ENCODE data around the gene SOX13. TPM values are rescaled to one million over a fixed set of nuclear protein-coding genes. Genes with fewer than 3 reads are reported as not detected.

The SOX13 gene
- total RNA-seq, 4 donors from 2014 or later = 15.6 to 31.1 (median 16.3) TPM

GRCh38 chr1:204065174-204065985 lies 7.5 kb upstream of the SOX13 start:
- TF ChIP-seq, protein P1, sequence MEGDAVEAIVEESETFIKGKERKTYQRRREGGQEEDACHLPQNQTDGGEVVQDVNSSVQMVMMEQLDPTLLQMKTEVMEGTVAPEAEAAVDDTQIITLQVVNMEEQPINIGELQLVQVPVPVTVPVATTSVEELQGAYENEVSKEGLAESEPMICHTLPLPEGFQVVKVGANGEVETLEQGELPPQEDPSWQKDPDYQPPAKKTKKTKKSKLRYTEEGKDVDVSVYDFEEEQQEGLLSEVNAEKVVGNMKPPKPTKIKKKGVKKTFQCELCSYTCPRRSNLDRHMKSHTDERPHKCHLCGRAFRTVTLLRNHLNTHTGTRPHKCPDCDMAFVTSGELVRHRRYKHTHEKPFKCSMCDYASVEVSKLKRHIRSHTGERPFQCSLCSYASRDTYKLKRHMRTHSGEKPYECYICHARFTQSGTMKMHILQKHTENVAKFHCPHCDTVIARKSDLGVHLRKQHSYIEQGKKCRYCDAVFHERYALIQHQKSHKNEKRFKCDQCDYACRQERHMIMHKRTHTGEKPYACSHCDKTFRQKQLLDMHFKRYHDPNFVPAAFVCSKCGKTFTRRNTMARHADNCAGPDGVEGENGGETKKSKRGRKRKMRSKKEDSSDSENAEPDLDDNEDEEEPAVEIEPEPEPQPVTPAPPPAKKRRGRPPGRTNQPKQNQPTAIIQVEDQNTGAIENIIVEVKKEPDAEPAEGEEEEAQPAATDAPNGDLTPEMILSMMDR (IDR thresholded peaks at IDR 0.05 in 4 of 5, conservative IDR thresholded peaks at IDR 0.05 in 1 of 5) = no peak
- TF ChIP-seq POLR2A (IDR thresholded peaks at IDR 0.05) = no peak
- Histone ChIP-seq H3K4me1 (no peaks in the 10 kb centered on the region), H3K36me3 (no peaks in the 10 kb centered on the region), H3K27ac (peak overlapping the region in 1 of 4 donors; percentile 23), H3K4me3 (no peak overlapping the region), H3K9me3 (no peaks in the 10 kb centered on the region), H3K27me3 (no peaks in the 10 kb centered on the region)
- no peak for DNase-seq
- no peak for ATAC-seq
- intact Hi-C loops (cut with DNase I; ENCODE audit: low total_unique reads) = no loop called here
- in situ Hi-C loops (cut with MboI; ENCODE audit: low sequenced_read_pairs in 4 of 4) = no loop called here

DNA sequence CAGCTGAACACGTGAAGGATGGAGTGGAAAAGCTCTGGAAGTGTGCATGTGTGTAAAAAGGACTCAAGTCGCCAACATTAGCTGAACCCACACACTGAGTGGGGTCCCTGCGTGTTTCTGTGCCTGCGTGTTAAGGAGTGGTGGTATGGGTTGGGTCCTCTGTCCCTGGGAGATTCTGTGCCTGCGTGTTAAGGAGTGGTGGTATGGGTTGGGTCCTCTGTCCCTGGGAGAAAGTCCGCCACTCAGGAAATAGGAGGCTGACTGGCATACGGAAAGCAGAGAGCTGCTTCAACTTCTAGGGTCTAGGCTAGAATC lies 7.0 kb upstream of the SOX13 start:
- intact Hi-C loops (cut with DNase I; ENCODE audit: low total_unique reads) = no loop called here

DNA sequence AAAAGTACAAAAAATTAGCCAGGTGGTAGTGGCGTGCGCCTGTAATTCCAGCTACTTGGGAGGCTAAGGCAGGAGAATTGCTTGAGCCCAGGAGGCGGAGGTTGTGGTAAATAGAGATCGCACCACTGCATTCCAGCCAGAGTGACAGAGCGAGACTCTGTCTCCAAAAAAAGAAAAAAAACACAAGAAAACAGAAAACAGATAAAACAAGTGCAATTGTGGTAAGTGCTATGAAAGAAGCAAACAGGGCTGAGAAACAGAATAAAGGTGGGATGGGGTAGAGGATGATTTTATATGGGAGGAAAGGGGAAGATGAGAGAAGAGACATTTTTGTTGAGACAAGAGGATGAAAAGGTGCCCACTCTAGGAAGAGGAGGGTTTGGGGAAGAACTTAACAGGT lies 5.0 kb upstream of the SOX13 start:
- DNase-seq (no peak), ATAC-seq (no peak)
- peaks cover 0 to 2% of the 10 kb centered on the region in 2 donors for H3K4me1 ChIP-seq
- H3K27me3 ChIP-seq = no peaks in the 10 kb centered on the region
- H3K36me3 ChIP-seq = no peaks in the 10 kb centered on the region
- no peak overlapping the region for H3K27ac ChIP-seq
- no peaks in the 10 kb centered on the region for H3K9me3 ChIP-seq
- in situ Hi-C loops (cut with MboI; ENCODE audit: low sequenced_read_pairs in 4 of 4) = no loop called here
- intact Hi-C loops (cut with DNase I; ENCODE audit: low total_unique reads) = no loop called here
- no peak overlapping the region for H3K4me3 ChIP-seq
- TF ChIP-seq, protein P1 (IDR thresholded peaks at IDR 0.05 in 4 of 5, conservative IDR thresholded peaks at IDR 0.05 in 1 of 5) = no peak
- no peak for TF ChIP-seq POLR2A (IDR thresholded peaks at IDR 0.05)

More for the DNA sequence above, 7.0 kb upstream of the SOX13 start:
- Histone ChIP-seq H3K4me3 (no peak overlapping the region), H3K27me3 (no peaks in the 10 kb centered on the region), H3K4me1 (no peaks in the 10 kb centered on the region), H3K36me3 (no peaks in the 10 kb centered on the region), H3K9me3 (no peaks in the 10 kb centered on the region), H3K27ac (peak overlapping the region in 1 of 4 donors; percentile 23)
- DNase-seq (no peak), ATAC-seq (no peak)
- in situ Hi-C loops (cut with MboI; ENCODE audit: low sequenced_read_pairs in 4 of 4) = no loop called here
- TF ChIP-seq POLR2A (IDR thresholded peaks at IDR 0.05) = no peak
- TF ChIP-seq, protein P1 (IDR thresholded peaks at IDR 0.05 in 4 of 5, conservative IDR thresholded peaks at IDR 0.05 in 1 of 5) = no peak

DNA sequence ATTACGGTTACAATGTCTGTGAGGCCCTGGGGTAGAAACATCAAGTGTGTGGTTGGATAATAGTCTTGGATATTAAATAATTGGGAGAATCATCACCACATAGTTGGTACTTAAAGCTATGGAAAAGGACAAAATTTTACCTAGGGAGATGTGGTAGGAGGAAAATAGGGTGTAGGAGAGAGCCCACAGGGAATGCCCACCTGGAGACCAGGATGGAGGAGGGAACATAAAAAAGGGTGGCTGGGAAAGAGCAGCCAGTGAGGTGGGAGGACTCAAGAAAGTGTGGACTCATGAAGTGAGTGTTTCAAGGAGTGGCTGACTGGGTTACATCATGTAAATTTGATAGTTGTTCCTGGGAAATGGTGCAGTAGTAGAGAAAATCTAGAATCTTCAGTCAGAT lies 3.0 kb upstream of the SOX13 start:
- H3K27ac ChIP-seq = no peak overlapping the region
- H3K27me3 ChIP-seq = no peaks in the 10 kb centered on the region
- ATAC-seq (no peak), DNase-seq (no peak)
- H3K4me1 ChIP-seq = peaks cover 0 to 6% of the 10 kb centered on the region in 2 donors
- no peaks in the 10 kb centered on the region for H3K36me3 ChIP-seq
- in situ Hi-C loops (cut with MboI; ENCODE audit: low sequenced_read_pairs in 4 of 4) (loop anchor here in 3 of 4 donors (10.0 kb wide), 2 partner anchors 55 to 65 kb away; no protein-coding TSS in a partner anchor), intact Hi-C loops (cut with DNase I; ENCODE audit: low total_unique reads) (loop anchor here (10.0 kb wide), 1 partner anchor 805 kb away; no protein-coding TSS in a partner anchor)
- no peak overlapping the region for H3K4me3 ChIP-seq
- H3K9me3 ChIP-seq = no peaks in the 10 kb centered on the region
- TF ChIP-seq, protein P1 (IDR thresholded peaks at IDR 0.05 in 4 of 5, conservative IDR thresholded peaks at IDR 0.05 in 1 of 5) = no peak
- TF ChIP-seq POLR2A (IDR thresholded peaks at IDR 0.05) = no peak

Measured in gastrocnemius medialis (tissue), 4 donors.